ENCODE data around the gene PLCL2.

PLCL2 gene

GRCh38 chr3:16884748-16885592 lies at the start of gene PLCL2:
TSS of gene PLCL2 (plus strand) at chr3:16884955. CDS start at chr3:16885040, 85 bp downstream.
- peak; percentile 45 to 53 for DNase-seq

DNA sequence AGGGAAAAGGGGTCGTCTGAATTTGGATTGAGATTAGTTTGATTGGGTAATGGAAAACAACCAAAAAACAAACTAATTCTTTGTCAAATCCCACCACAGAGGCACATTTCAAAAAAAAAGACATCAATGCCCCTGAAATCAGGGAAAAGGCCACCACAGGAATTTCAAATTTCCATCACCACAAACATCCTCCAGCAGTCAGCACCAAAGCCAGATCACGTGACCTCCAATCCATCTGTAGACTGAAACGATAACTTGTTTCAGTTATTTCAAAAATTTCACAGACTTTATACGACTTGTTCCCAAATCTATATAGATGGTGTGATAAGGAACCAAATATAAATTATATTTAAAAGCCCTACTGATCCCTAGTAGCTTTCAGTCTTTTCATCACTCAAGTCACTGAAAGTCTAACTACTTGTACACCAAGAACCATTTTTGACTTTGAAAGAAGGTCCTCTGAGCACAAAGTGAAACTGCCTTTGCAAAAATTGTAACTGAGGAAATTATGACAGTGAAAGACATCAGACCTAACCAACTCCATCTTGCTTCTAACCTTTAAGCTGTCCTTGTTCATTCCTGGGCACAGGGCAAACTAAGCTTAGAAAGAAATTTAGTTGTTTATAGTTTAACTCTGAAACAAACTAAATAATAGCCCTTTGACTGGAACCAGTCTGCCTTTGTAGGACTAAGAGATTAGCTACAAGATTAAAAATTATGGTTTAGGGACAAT lies 48.1 kb upstream of the PLCL2 start:
- no peak for DNase-seq

- no peak for DNase-seq
Measured at GRCh38 chr3:16837602-16838001, 47.2 kb upstream of the PLCL2 start.

GRCh38 chr3:16838561-16838960 lies 46.2 kb upstream of the PLCL2 start:
- no peak for DNase-seq

- DNase-seq = no peak
Measured at GRCh38 chr3:16839271-16840100, 45.3 kb upstream of the PLCL2 start.

GRCh38 chr3:16840101-16840424 lies 44.7 kb upstream of the PLCL2 start:
- no peak for DNase-seq

GRCh38 chr3:16841041-16841753 lies 43.6 kb upstream of the PLCL2 start:
- DNase-seq = no peak

GRCh38 chr3:16841904-16842271 lies 42.9 kb upstream of the PLCL2 start:
- no peak for DNase-seq

- DNase-seq = peak; percentile 51 to 59
Measured at GRCh38 chr3:16842272-16843270, 42.2 kb upstream of the PLCL2 start.

DNA sequence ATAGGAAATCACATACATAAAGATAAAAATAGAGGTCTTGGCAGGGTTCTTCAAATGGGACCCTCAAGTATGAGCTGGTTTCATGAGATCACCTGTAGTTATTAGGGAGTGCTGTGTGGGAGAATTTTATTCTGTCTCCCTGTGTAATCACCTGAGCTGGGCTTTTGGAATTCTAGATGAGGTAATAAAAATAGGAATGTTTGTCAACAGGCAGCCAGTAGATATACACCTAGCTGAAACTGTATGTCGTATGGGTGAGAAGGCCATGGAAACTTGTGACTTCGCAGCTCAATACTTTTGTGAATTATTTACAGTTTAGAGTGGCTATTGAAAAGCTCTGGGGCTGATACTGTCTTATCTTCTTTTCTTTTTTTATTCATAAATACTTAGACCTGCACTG lies 40.5 kb upstream of the PLCL2 start:
- no peak for DNase-seq

DNA sequence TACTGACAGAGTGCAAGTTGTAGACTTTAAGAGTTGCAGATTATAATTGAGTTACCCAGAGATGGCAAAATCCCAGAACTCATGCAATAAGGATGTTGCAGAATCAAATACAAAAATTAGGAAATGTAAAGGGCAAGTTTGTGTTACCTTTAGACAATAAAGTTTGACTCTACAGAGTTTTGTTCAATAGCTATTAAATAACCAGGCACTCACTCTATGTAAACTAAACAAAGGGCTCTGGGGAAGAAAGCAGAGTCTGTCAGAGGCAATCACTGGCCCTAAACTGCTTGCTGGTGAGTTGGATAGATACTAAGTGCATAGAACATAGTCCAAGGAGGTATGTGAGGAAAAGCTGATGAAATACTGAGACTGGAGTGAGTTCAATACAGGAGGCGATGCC lies 40.0 kb upstream of the PLCL2 start:
- no peak for DNase-seq

- no peak for DNase-seq
Measured at GRCh38 chr3:16846373-16847080, 38.2 kb upstream of the PLCL2 start.

GRCh38 chr3:16848007-16848406 lies 36.7 kb upstream of the PLCL2 start:
- no peak for DNase-seq

GRCh38 chr3:16849229-16849628 lies 35.5 kb upstream of the PLCL2 start:
- peak; percentile 41 to 58 for DNase-seq

DNA sequence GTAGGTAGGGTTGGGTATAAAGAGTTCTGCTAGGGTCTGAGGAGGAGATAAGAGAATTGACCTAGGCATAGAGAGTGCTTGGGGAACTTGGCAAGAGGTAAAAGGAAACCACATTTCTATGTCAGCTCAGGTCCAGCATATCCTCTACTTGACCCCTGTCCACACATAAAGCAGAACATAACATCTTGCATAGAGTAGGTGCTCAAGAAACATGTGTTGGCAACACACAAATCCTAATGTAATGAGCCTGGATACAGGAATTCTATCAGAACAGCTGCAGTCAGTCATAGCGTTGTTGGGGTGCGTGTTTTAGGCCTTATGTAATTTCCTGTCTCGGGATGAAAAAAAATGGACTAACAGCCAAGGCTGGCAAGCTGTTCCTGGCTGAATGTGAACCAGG lies 35.0 kb upstream of the PLCL2 start:
- DNase-seq = no peak

- no peak for DNase-seq
Measured at GRCh38 chr3:16855497-16855896, 29.3 kb upstream of the PLCL2 start.

DNA sequence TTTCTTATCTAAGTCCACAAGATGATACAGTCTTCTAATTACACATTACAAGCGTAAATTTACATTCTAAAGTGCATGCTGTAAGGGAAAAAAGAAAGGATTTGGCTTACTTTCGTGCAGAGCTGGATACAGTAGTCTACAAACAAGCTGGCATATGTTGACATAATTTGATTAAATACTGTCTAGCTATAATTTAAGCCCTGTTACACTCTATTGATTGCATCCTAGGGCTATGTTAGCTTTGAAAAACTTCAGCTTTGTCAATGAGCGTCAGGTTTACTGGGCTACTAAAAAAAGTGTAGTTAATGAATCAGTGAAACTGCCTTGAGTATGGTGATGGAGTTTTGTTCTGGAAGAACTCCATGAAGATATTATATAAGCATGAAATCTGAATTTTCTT lies 24.5 kb upstream of the PLCL2 start:
- DNase-seq = no peak

GRCh38 chr3:16861432-16861831 lies 23.3 kb upstream of the PLCL2 start:
- no peak for DNase-seq

DNA sequence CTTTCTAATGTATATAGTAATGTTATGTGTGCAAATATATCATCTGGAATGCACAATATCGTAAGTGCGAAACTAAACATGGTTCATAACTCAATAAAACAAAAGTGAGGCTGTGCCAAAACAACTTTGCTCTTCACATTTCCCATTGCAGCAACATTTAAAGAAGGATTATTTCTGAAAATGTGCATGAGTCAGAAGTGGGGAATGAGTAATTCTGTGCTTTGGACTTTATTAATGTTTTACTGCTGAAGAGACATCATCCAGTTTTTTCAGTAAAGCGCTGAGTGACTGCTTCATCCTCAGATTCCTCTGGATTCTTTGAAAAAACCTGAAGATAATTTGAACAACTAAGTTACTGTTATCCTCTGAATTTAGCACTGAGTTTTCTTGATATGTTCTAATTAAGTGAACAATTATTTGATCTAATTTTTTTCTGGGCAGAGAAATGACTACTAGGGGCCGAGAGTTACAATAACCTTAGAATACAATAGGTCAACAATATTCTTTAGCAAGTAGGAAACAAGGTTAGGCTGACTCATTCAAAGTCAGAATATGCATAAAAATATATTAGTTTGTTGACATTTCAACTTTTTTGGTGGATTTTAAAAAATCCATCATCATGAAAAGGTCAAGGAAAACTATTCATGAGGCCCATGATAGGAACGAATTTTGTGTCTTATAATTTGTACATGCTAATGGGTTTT lies 20.0 kb upstream of the PLCL2 start:
- DNase-seq = no peak

DNA sequence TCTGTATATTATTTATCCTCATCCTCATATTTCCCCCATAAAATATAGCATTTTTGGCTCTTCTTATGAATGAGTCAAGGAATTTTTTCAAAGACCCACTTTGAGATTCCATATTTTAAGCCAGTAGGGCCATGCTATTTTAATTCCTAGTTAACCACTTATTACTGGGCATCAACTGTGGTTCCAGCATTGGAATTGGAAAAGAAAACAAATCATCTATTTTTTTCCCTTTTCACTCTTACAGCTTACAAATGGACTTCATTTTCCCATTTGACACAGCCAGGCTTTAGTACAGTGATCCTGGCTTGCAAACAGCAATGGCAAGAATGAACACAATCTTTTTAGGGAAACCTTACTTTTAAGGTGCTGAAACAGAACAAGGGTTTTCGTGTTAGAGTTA lies 19.4 kb upstream of the PLCL2 start:
- no peak for DNase-seq

Measured in stimulated activated CD4-positive, alpha-beta T cell treated with anti-CD3 and anti-CD28 coated beads, Interleukin-2, amount 100 ng/mL, for 48 hours (primary cell).